CD4-positive, alpha-beta T cell treated with Interleukin-6 at 100 ng/mL for 8 hours (primary cell): ENCODE data around the gene SNCG.

Experiments used
- DNase-seq: peaks from one replicate; pipeline ENCODE4 v3.0.0-alpha.2; 2020; ENCODE audit warnings: mixed read lengths, low spot score

The SNCG gene

DNA sequence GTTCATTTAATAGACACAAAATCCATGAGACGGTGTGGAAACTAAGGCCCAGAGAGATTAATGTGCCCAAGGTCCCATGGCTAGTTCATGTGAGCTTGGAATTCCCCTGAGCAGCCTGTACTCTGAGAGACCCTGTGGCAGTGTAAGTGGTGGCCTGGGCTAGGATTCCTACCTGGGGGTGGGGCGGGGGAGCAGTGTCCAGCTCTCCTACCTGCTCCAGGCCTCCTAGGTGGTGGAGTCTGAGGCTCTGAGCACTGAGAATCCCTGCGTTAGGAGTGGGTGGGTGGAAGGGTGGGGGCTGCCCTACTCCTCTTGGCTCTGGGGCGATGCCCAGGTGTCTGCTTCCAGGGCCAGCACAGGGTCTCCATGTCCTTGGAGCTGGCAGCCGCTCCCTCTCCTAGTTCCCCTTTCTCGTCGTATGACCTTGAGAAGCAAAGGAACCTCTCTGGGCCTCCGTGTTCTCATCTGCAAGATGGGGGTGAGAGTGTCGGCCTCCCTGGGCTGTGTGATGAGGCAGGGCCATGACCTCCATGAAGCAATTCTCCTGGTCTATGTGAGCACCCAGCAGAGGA, 2.5 kb downstream of the SNCG start:
- DNase-seq = no peak

GRCh38 chr10:86961481-86962091, 3.2 kb downstream of the SNCG start:
- no peak for DNase-seq

GRCh38 chr10:86962136-86962980, 4.0 kb downstream of the SNCG start:
- no peak for DNase-seq

DNA sequence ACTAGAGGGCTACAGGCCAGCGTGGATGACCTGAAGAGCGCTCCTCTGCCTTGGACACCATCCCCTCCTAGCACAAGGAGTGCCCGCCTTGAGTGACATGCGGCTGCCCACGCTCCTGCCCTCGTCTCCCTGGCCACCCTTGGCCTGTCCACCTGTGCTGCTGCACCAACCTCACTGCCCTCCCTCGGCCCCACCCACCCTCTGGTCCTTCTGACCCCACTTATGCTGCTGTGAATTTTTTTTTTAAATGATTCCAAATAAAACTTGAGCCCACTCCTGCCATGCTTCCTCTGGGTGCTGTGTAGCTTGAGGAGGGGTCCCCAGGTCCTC, 4.5 kb downstream of the SNCG start:
- DNase-seq = no peak

DNA sequence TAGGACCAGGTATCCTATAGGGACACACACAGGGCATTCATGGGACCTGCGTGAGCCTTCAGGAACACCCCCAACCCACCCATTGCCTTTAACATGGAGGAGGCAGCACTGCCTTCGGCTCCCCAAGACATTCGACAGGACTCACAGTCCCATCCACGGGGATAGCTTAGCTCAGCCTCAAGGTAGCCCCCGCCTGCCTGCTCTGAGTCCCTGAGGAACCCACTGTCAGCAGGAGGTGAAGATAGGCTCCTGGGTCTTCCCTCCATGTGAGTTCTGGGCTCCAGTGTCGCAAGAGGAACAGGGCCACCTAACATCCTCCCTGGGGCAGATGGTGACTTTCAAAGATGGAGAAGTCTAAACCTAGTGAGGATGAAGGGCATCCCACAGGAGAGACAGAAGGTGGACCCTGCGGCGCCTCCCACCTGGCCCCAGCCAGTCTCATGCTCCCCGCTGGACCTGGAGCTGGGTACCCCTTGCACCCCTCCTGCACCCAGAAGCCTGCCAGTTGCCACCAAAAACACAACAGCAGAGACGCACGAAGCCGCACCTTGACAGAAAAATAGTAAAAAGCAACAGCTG, 5.0 kb downstream of the SNCG start:
- no peak for DNase-seq

- DNase-seq = no peak
Observed at GRCh38 chr10:86964061-86964846, 5.9 kb downstream of the SNCG start.

GRCh38 chr10:86964847-86965190, 6.4 kb downstream of the SNCG start:
- DNase-seq = no peak

GRCh38 chr10:86965986-86966654, 7.7 kb downstream of the SNCG start:
- no peak for DNase-seq

DNA sequence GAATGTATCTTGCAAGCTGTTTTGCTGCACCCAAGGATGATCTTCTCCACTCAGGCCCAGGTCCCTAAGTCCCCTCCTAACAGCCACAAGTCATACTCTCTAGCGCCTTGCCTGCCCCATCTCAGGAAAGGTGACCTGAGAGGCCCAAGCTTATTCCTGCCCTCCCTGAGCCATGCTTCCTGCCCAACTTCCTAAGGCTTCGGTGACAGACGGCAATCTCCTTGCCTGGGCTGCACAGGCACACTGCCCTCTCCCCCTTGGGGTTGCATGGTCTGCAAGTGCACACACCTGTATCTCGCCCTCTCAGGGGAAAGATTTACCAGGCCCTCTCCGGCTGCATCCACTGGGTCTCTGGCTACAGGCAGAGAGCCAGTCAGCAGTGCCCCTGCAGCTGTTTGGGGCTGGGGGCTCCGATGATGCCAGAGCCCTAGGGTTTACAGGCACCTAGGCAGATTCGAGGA, 9.1 kb downstream of the SNCG start:
- no peak for DNase-seq

- DNase-seq = no peak
Observed at GRCh38 chr10:86968271-86968993, 10.0 kb downstream of the SNCG start, which contains the start of gene ADIRF. Gene ADIRF (plus strand): TSS chr10:86968482. CDS start chr10:86968545, 63 bp downstream.

DNA sequence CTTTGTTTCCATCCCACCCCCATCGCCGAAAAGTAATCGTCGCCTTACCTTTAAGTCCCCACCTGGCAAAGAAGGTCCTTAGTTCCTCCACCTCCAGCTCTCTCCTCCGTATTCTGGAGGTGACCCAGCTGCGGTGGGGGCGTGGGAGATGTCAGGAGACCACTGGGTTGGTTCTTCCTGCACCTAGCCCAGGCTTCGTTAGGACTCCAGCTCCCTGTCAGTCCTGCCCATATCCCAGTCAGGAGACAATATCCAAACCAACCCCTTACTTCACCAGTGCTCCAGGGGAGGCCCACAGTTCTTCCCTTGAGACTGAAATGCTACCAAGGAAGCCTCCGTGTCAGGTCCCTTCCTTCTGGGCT, 10.6 kb downstream of the SNCG start:
- DNase-seq = no peak

DNA sequence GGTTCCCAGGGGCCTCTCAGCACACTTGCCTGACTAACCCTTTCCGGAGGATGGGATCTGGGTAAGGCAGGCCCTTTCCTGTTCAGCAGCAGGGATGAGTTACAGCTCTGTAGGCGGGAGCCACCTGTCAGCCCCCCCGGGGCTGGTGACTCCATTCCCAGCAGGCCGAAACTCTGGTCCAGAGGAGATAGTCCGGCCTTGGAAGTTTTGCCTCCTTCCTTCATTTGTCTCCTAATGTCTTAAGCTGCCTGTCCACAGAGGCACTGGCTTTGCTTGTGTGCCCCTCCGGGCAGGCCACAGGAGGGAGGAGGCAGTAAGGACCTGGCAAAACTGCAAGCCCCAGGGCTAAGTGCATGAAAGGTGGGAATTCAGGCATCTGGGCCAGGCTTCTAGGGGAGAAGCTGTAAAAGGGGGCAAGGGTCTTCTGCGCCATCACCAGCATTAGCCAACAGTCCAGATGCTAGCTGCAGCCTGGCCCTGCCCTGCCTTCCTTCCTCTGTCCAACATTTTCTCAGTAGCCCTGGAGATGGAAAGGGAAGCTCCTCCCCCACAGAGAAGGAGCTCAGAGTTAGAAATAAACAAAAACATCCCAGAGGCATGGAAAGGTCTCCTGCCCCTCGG, 11.1 kb downstream of the SNCG start:
- DNase-seq = no peak

GRCh38 chr10:86970162-86970981, 12.0 kb downstream of the SNCG start:
- no peak for DNase-seq

DNA sequence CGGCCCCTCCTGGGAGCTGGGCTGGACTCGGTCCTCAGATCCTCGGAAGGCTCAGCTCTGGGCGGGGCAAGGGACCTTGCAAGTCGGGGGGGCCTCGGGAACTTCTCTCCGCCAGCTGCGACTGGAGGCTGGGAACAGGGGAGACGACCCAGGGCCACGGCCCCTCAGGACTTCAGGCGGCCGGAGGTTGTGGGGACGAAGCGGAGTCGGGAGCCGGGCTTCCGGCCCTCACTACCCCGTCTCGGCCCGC, 12.5 kb downstream of the SNCG start:
- DNase-seq = no peak

- DNase-seq = peak; percentile 89
Observed at GRCh38 chr10:86971232-86971991, 13.0 kb downstream of the SNCG start.

DNA sequence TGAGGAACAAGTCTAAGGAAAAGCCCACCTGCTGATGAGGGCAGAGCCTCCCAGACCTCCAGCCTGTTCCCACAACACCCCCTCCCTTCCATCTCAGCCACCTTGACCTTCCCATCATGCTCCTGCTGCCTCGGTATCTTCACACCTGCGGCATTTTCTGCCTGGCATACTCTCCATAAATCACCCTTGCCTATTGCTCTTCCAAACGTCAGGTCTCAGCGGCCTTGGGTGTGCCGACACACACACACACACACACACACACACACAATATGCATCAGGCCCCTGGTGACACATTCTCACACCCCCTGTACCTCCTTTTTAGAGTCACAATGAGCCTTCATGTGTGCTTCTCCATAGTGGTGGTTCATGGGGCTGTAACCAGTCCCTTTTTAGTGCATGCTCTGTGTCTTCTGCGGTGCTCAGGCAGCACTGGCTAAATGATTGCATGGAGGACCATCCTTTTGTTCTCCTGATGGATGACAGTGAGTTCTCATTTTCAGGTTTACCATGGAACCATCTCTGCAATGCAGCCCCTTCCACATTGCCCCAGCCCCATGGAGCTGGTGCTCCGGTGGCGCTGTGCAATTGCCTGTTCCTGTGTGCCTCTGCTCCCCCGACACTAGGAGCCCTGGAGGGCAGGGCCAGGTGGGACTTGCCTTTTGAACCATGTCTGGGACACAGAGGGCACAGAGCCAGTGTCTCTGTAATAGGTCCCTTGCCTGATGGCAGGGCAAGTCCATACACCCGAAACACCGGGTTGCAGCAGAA, 14.4 kb downstream of the SNCG start:
- DNase-seq = no peak

GRCh38 chr10:86974484-86974883, 16.1 kb downstream of the SNCG start:
- DNase-seq = no peak

GRCh38 chr10:86976362-86977056, 18.1 kb downstream of the SNCG start:
- no peak for DNase-seq
